ENCODE results near the gene ACOXL.

Gene ACOXL

GRCh38 chr2:111007757-111008688, 275.6 kb downstream of the ACOXL start:
- Histone ChIP-seq H3K27ac (ENCODE audit: insufficient read depth, low read depth, low read length, poor library complexity, severe bottlenecking) (no peak overlapping the region), H3K27me3 (ENCODE audit: control insufficient read depth, insufficient read depth, low read length, poor library complexity, severe bottlenecking) (no peaks in the 10 kb centered on the region), H3K4me3 (ENCODE audit: insufficient read depth, low read depth, low read length) (no peak overlapping the region), H3K9me3 (ENCODE audit: control insufficient read depth, low read length) (peaks cover 2% of the 10 kb centered on the region), H3K4me1 (ENCODE audit: control insufficient read depth, insufficient read depth, low read length) (no peaks in the 10 kb centered on the region), H3K36me3 (ENCODE audit: control insufficient read depth, insufficient read depth, low read length) (no peaks in the 10 kb centered on the region)
- WGBS, 2 experiments: 95 to 99% methylated on average over 5 to 6 of the region's 7 CpGs

GRCh38 chr2:111011218-111011617, 278.8 kb downstream of the ACOXL start:
- Histone ChIP-seq H3K4me1 (ENCODE audit: control insufficient read depth, insufficient read depth, low read length) (no peaks in the 10 kb centered on the region), H3K27me3 (ENCODE audit: control insufficient read depth, insufficient read depth, low read length, poor library complexity, severe bottlenecking) (no peaks in the 10 kb centered on the region)

GRCh38 chr2:111015283-111015995, 283.1 kb downstream of the ACOXL start:
- Histone ChIP-seq H3K27me3 (ENCODE audit: control insufficient read depth, insufficient read depth, low read length, poor library complexity, severe bottlenecking) (no peaks in the 10 kb centered on the region), H3K9me3 (ENCODE audit: control insufficient read depth, low read length) (peaks cover 2% of the 10 kb centered on the region), H3K4me3 (ENCODE audit: insufficient read depth, low read depth, low read length) (no peak overlapping the region), H3K4me1 (ENCODE audit: control insufficient read depth, insufficient read depth, low read length) (no peaks in the 10 kb centered on the region), H3K27ac (ENCODE audit: insufficient read depth, low read depth, low read length, poor library complexity, severe bottlenecking) (no peak overlapping the region), H3K36me3 (ENCODE audit: control insufficient read depth, insufficient read depth, low read length) (no peaks in the 10 kb centered on the region)
- 93 to 97% methylated on average over 2 of the region's 2 CpGs for WGBS, 2 experiments

More at GRCh38 chr2:111011218-111011617, 278.8 kb downstream of the ACOXL start:
- H3K27ac ChIP-seq (ENCODE audit: insufficient read depth, low read depth, low read length, poor library complexity, severe bottlenecking): no peak overlapping the region
- peaks cover 2% of the 10 kb centered on the region for H3K9me3 ChIP-seq (ENCODE audit: control insufficient read depth, low read length)
- H3K36me3 ChIP-seq (ENCODE audit: control insufficient read depth, insufficient read depth, low read length): no peaks in the 10 kb centered on the region
- no peak overlapping the region for H3K4me3 ChIP-seq (ENCODE audit: insufficient read depth, low read depth, low read length)

DNA sequence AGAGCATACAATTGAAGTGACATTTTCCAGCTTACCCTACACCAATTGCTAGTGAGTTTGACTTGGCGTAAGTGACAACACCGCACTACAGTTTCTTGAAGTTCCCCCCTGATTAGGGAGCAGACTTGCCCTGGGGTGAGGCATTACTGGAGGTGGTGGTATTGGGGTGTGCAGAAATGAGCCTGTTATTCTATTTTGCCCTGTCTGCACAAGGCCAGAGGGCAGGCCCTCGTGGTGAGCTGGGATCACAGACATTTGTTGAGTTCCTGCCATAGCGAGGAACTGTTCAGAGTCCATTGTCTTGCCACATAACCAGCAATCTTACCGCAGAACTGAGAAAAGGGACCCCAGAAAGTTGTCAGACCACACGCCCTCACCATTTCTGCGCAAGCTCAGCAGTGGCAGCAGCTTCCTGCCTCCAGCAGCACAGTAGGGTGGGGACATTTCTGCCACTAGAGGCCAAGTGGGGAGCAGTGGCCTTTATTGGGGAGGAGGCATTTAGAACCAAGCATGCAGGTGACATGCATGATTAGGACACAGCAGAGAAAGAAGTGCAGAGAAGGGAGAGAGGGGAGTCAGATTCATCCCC, 284.8 kb downstream of the ACOXL start:
- Histone ChIP-seq H3K36me3 (ENCODE audit: control insufficient read depth, insufficient read depth, low read length) (no peaks in the 10 kb centered on the region), H3K9me3 (ENCODE audit: control insufficient read depth, low read length) (peaks cover 2% of the 10 kb centered on the region), H3K27ac (ENCODE audit: insufficient read depth, low read depth, low read length, poor library complexity, severe bottlenecking) (no peak overlapping the region), H3K4me1 (ENCODE audit: control insufficient read depth, insufficient read depth, low read length) (no peaks in the 10 kb centered on the region), H3K4me3 (ENCODE audit: insufficient read depth, low read depth, low read length) (no peak overlapping the region), H3K27me3 (ENCODE audit: control insufficient read depth, insufficient read depth, low read length, poor library complexity, severe bottlenecking) (no peaks in the 10 kb centered on the region)
- 94 to 96% methylated on average over 7 of the region's 7 CpGs for WGBS, 2 experiments

DNA sequence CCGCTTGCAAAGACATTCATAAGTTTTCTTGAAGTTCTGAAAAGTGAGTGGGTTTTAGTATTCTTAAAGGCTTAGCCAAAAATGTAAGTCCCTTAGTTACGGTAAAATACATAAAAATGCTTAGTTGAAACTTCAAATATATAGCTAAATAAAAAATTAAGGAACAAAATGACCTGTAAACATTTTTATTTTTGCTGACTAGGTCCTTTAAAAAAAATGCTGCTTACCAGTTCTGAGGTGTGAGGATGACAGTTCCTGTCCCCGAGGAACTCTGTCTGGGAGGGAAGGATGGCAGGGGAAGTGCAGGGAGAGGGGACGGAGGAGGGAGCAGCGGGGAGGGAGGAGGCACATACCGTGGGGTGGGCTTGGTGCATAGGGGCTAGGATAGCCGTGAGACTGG, 285.5 kb downstream of the ACOXL start:
- no peak overlapping the region for H3K27ac ChIP-seq (ENCODE audit: insufficient read depth, low read depth, low read length, poor library complexity, severe bottlenecking)
- no peak overlapping the region for H3K4me3 ChIP-seq (ENCODE audit: insufficient read depth, low read depth, low read length)
- no peaks in the 10 kb centered on the region for H3K4me1 ChIP-seq (ENCODE audit: control insufficient read depth, insufficient read depth, low read length)
- WGBS, 2 experiments: 87 to 90% methylated on average over 6 of the region's 7 CpGs
- no peaks in the 10 kb centered on the region for H3K27me3 ChIP-seq (ENCODE audit: control insufficient read depth, insufficient read depth, low read length, poor library complexity, severe bottlenecking)
- no peaks in the 10 kb centered on the region for H3K36me3 ChIP-seq (ENCODE audit: control insufficient read depth, insufficient read depth, low read length)
- H3K9me3 ChIP-seq (ENCODE audit: control insufficient read depth, low read length): peaks cover 1% of the 10 kb centered on the region

DNA sequence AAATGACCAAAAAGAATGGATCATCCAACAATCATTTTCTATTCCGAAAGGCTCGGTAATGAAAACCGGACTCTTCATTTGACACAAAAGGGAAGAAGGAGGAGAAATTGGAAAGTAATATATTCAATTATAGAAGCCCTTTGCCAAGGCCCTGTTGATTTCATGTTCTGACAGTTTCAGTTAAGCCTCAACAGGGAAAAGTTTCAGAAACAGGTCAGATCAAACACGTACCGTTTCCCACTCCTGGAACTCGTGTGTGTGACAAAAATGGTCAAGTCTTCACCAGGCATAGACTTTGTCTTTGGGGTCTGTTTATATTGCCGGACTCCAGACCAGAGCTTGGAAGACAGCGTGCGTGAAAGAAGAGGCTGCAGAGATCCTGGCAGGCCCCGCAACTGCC, 287.0 kb downstream of the ACOXL start:
- no peak overlapping the region for H3K4me3 ChIP-seq (ENCODE audit: insufficient read depth, low read depth, low read length)
- H3K4me1 ChIP-seq (ENCODE audit: control insufficient read depth, insufficient read depth, low read length): no peaks in the 10 kb centered on the region
- no peaks in the 10 kb centered on the region for H3K27me3 ChIP-seq (ENCODE audit: control insufficient read depth, insufficient read depth, low read length, poor library complexity, severe bottlenecking)
- 83 to 85% methylated on average over 7 to 10 of the region's 10 CpGs for WGBS, 2 experiments
- no peaks in the 10 kb centered on the region for H3K36me3 ChIP-seq (ENCODE audit: control insufficient read depth, insufficient read depth, low read length)
- H3K27ac ChIP-seq (ENCODE audit: insufficient read depth, low read depth, low read length, poor library complexity, severe bottlenecking): no peak overlapping the region
- H3K9me3 ChIP-seq (ENCODE audit: control insufficient read depth, low read length): no peaks in the 10 kb centered on the region

- no peak overlapping the region for H3K4me3 ChIP-seq (ENCODE audit: insufficient read depth, low read depth, low read length)
- H3K36me3 ChIP-seq (ENCODE audit: control insufficient read depth, insufficient read depth, low read length): no peaks in the 10 kb centered on the region
- H3K27me3 ChIP-seq (ENCODE audit: control insufficient read depth, insufficient read depth, low read length, poor library complexity, severe bottlenecking): no peaks in the 10 kb centered on the region
- no peaks in the 10 kb centered on the region for H3K4me1 ChIP-seq (ENCODE audit: control insufficient read depth, insufficient read depth, low read length)
- H3K27ac ChIP-seq (ENCODE audit: insufficient read depth, low read depth, low read length, poor library complexity, severe bottlenecking): no peak overlapping the region
- 95 to 96% methylated on average over 7 of the region's 7 CpGs for WGBS, 2 experiments
- peaks cover 2% of the 10 kb centered on the region for H3K9me3 ChIP-seq (ENCODE audit: control insufficient read depth, low read length)
Observed at GRCh38 chr2:111022633-111023032, 290.3 kb downstream of the ACOXL start.

DNA sequence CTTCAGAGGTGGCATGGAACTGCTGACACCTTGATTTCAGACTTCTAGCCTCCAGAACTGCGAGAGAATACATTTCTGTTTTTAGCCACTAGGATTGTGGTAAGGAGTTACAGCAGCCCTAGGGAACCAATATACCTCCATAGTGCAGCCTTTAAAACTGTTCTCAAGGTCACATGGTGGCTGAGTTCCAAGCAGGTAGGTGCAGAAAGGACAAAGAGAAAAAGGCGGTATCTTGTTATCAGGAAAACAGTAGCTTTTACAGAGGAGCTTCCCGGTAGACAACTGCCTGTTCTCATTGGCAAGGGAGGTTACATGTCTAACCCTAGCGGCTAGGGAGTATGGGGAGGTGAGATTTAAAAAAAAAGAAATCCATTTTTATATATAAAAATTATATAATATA, 292.1 kb downstream of the ACOXL start:
- H3K27ac ChIP-seq (ENCODE audit: insufficient read depth, low read depth, low read length, poor library complexity, severe bottlenecking): no peak overlapping the region
- H3K36me3 ChIP-seq (ENCODE audit: control insufficient read depth, insufficient read depth, low read length): no peaks in the 10 kb centered on the region
- H3K4me1 ChIP-seq (ENCODE audit: control insufficient read depth, insufficient read depth, low read length): no peaks in the 10 kb centered on the region
- H3K4me3 ChIP-seq (ENCODE audit: insufficient read depth, low read depth, low read length): no peak overlapping the region
- peaks cover 2% of the 10 kb centered on the region for H3K9me3 ChIP-seq (ENCODE audit: control insufficient read depth, low read length)
- WGBS, 2 experiments: 95 to 96% methylated on average over 3 of the region's 4 CpGs
- no peaks in the 10 kb centered on the region for H3K27me3 ChIP-seq (ENCODE audit: control insufficient read depth, insufficient read depth, low read length, poor library complexity, severe bottlenecking)

GRCh38 chr2:111025288-111025687, 292.9 kb downstream of the ACOXL start:
- Histone ChIP-seq H3K27me3 (ENCODE audit: control insufficient read depth, insufficient read depth, low read length, poor library complexity, severe bottlenecking) (no peaks in the 10 kb centered on the region), H3K4me3 (ENCODE audit: insufficient read depth, low read depth, low read length) (no peak overlapping the region), H3K27ac (ENCODE audit: insufficient read depth, low read depth, low read length, poor library complexity, severe bottlenecking) (no peak overlapping the region), H3K36me3 (ENCODE audit: control insufficient read depth, insufficient read depth, low read length) (no peaks in the 10 kb centered on the region), H3K4me1 (ENCODE audit: control insufficient read depth, insufficient read depth, low read length) (peaks cover 7% of the 10 kb centered on the region), H3K9me3 (ENCODE audit: control insufficient read depth, low read length) (peaks cover 2% of the 10 kb centered on the region)
- WGBS, 2 experiments: 93% methylated on average over 3 to 4 of the region's 4 CpGs

- H3K4me3 ChIP-seq (ENCODE audit: insufficient read depth, low read depth, low read length): no peak overlapping the region
- H3K27ac ChIP-seq (ENCODE audit: insufficient read depth, low read depth, low read length, poor library complexity, severe bottlenecking): no peak overlapping the region
- H3K9me3 ChIP-seq (ENCODE audit: control insufficient read depth, low read length): peaks cover 2% of the 10 kb centered on the region
- H3K27me3 ChIP-seq (ENCODE audit: control insufficient read depth, insufficient read depth, low read length, poor library complexity, severe bottlenecking): no peaks in the 10 kb centered on the region
- no peaks in the 10 kb centered on the region for H3K36me3 ChIP-seq (ENCODE audit: control insufficient read depth, insufficient read depth, low read length)
- peaks cover 8% of the 10 kb centered on the region for H3K4me1 ChIP-seq (ENCODE audit: control insufficient read depth, insufficient read depth, low read length)
Observed at GRCh38 chr2:111028720-111029119, 296.3 kb downstream of the ACOXL start.

Measured in ectodermal cell (in vitro differentiated cells).